ENCODE measurements around the gene ANKRD33B.
"Not testable (repeated sequence)": the region's sequence is repeated elsewhere in the genome, so short reads cannot be mapped to it uniquely, and the experiment has no call there.

Gene ANKRD33B

DNA sequence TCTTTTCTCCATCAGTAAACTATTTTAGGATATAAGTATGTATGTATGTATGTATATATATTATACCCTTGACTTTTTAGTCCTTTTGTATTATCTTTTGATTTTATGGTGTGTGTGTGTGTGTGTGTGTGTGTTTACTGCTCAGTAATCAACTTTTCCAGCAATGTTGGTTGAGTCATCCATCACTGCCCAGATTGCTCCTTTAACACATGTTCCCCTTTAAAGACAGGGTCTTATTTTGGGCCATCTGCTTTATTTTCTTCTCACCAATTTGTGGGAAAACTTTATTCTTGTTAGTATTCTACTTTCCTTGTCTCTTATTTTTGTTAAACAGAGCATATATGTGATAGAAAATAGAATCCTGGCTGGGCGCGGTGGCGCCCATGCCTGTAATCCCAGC lies 28.1 kb downstream of the ANKRD33B start:
- in situ Hi-C loops (cut with MboI; ENCODE audit: low sequenced_read_pairs), result no loop called here

DNA sequence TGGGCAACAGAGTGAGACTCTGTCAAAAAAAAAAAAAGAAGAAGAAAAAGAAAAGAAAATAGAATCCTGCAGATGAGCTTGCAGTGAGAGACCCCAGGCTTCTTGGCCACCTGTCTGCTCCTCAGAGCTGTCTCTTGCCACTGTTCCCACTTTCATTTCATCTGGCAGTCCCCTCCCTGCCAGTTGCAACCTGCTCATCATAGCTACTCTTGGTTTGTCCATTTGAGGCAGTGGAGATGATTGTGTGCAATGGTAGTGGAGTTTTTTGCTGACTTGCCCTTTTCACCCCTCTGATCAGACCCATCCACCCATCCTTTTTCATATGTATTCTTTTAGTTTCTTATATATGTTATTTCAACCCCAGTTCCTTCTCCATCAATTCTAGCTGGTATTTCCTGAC lies 28.7 kb downstream of the ANKRD33B start:
- in situ Hi-C loops (cut with MboI; ENCODE audit: low sequenced_read_pairs), result no loop called here

DNA sequence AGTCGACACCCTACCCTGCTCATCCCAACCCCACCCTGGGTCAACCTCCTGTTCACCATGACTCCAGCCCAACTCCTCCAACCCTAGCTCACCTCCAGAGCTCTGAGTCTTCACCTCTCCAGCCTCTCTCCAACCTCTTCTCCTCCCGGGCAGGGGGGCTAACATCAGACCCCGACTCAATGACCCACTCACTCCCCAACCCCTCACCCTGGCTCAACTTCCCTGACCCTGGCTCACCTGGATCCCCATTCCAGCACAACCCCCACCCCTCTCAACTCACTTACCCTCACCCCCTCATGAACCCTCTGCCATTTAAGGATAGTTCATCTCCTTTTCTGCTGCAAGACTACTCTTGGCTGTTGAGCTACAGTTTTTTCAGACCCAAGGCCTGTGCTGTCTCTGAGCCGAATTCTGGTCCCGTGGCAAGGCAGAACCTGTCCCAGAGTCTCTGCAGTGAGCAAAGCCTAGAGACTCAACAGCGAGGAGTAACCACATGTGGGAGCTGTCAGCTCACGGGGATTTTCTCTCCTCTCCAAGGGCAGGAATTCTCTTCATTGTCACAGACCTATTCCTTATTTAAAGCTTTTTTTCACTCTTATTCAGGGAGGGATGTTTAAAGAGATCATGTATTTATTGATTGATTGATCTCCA lies 29.8 kb downstream of the ANKRD33B start:
- in situ Hi-C loops (cut with MboI; ENCODE audit: low sequenced_read_pairs), result no loop called here

DNA sequence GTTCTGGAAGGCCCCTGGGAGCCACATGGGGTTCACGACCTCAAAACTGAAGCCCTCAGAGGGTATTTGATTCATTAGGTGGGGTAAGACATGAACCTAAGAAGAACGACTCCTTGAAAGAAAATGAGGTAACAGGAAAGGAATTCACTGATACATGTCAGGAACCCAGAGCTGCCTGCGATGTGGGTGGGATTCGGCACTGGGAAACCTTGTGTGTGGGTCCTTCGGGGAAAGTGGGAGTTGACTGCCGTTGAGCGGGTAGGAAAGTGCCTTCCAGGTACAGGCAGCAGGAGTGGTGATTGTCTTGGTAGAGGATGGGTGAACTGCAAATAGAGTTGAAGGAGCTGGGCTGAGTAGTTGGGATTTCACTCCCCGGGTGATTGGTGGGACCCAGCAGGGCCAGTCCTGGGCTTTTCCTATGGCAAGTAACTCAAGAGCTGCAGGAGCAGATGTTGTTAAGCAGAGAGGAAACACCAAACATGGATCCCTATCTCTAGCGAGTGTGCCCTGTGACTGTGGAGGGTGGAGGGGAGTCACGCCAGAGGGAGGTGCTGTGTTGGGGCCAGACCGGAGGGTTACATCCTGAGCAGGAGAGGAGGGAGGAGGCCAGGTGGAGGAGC lies 30.8 kb downstream of the ANKRD33B start:
- in situ Hi-C loops (cut with MboI; ENCODE audit: low sequenced_read_pairs), result no loop called here

DNA sequence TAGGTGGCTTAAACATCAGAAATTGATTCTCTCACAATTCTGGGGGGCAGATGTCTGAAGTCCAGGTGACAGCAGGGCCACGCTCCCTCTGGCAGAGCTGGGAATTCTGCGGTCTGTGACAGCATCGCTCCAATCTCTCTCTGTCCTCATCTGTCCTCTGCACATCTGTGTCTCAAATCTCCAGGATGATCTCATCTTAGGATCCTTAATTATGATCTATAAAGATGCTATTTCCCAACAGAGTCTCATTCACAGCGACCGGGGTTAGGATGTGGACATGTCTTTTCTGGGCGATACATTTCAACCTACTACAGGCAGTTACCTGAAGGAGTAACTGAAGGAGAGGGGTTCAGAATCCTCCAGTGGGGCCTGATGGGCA lies 31.4 kb downstream of the ANKRD33B start:
- in situ Hi-C loops (cut with MboI; ENCODE audit: low sequenced_read_pairs), result no loop called here

DNA sequence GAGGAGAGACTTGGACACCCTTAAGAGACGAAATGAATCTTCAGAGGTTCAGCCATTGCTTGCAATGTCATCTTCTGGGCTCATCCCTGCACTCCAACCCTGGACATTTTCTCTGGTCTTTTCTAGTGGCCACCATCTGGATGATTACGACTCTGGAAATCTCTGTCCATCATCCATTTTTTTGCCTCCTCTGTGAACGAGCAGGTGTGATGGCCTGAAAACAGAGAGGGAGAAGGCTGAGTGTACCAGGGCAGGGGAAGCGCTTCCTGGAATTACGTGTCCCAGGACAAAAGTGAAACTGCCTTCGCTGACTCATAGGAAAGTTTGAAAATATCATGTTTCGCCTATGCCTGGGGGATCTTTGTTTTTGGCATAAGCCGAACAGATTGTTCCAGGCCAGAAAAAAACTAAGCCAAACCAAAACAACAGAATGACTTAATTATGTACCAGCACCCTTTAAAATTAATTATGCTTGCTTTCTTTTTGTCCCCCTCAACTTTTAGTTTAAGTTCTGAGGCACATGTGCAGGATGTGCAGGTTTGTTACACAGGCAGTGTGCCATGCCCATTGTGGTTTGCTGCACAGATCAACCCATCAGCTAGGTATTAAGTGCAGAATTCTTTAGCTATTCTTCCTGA lies 31.9 kb downstream of the ANKRD33B start:
- in situ Hi-C loops (cut with MboI; ENCODE audit: low sequenced_read_pairs), result no loop called here

DNA sequence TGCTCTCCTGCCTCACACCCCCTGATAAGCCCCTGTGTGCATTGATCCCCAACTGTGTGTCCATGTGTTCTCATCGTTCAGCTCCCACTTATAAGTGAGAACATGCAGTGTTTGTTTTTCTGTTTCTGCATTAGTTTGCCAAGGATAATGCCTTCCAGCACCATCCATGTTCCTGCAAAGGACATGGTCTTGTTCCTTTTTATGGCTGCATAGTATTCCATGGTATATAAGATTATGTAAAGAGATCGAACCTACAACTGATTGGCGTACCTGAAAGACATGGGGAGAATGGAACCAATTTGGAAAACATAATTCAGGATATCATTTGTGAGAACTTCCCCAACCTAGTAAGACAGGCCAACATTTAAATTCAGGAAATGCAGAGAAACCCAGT lies 32.4 kb downstream of the ANKRD33B start:
- in situ Hi-C loops (cut with MboI; ENCODE audit: low sequenced_read_pairs), result no loop called here

DNA sequence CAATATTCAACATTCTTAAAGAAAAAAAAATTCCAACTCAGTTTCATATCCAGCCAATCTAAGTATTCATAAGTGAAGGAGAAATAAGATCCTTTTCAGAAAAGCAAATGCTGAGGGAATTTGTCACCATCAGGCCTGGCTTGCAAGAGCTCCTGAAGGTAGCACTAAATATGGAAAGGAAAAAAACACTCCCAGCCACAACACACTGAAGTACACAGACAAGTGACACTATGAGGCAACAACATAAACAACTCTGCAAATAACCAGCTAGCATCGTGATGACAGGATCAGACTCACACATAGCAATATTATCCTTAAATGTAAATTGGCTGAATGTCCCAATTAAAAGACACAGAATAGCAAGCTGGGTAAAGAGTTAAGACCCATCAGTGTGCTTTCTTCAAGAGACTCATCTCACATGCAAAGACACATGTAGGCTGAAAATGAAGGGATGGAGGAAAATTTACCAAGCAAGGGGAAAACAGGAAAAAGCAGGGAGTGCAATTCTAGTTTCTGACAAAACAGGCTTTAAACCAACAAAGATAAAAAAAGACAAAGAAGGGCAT lies 33.1 kb downstream of the ANKRD33B start:
- in situ Hi-C loops (cut with MboI; ENCODE audit: low sequenced_read_pairs), result no loop called here

DNA sequence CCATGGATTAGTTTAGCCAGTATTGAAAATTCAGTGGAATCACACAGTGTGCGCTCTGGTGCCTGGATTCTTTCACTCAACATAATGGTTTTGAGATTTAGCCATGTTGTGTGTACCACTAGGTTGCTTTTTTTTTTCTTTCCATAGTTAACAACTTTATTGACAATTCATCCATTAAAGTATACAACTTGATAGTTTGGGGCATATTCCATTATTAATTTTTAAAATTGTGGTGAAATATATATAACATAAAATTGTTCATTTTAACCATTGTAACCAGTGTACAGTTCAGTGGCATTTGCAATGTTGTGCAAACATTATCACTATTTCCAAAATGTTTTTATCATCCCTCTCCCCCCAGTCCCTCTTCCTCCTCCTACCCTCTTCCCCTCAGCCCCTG lies 35.2 kb downstream of the ANKRD33B start:
- in situ Hi-C loops (cut with MboI; ENCODE audit: low sequenced_read_pairs), result no loop called here

DNA sequence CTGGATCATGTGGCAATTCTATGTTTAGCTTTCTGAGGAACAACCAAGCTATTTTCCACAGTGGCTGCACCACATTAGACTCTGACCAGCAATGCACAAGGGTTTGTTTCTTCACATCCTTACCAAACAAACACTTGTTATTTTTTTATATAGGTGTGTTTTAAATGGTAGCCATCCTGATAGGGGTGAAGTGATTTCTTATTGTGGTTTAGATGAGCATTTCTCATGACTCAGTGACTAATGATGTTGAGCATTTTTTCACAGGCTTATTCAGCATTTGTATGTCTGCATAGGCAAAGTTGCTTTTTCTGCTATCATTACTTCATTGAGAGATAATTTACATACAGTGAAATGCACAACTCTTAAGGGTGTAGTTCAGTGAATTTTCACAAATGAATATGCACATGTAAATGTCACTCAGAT lies 36.0 kb downstream of the ANKRD33B start:
- in situ Hi-C loops (cut with MboI; ENCODE audit: low sequenced_read_pairs), result no loop called here

DNA sequence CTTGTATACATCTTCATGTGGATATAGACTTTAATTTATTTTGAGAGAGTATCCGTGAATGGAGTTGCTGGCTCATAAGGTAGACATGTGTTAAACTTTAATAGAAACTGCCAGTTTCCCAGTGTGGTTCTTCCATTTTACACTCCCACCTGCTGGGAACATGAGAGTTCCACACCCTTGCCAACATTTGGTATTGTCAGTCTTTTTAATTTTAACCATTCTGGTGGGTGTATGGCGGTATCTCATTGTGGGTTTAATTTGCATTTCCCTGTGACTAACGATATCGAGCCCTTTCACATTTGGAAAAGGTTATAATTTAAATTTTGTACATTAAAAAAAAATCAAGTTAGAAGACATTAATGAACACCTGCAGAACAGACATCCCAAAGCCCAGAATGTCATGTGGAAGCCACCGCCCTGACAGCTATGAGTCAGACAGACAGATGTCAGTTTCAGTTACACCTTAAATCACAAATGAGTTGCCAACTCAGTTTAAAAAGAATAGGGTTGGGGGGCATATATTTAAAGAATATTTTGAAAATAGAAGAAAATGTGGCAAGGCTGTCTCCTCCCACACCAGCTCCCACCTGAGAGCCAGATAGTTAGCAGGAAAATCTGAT lies 36.9 kb downstream of the ANKRD33B start:
- in situ Hi-C loops (cut with MboI; ENCODE audit: low sequenced_read_pairs), result no loop called here

DNA sequence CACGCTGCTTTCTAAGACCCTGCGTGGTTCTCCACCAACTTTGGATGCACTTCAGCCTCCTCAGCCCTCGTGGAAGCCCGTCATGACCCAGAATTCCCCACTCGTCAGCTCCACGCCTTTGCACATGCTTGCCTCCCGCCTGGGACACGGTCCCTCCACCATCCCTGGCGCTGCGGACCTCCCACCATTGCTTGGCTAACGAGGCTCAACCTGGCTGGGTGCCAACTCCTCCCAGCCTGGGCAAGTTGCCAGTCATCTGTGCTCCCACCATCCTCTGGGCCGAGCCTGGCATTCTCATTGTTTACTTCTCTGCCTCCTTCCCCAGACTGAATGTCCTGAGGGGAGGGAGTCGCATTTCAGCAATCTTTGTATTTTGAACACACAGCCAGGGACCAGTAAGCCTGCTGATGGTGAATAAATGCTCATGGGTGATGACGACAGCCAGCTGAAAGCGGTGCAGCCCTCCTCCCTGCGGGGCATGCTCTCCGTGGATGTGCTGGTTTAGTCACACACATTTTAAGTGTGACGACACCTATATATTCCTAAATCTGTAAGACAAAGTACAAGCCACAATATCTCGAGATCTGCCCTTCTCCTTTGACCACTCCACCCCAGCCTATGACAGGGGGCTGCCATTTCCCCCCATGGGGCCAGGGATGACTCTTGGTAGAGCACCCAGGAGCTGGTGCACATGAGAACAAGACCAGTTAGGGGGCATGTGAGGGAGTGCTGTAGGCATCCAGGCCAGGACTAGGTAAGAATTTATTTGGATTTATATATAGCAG lies 37.6 kb downstream of the ANKRD33B start:
- in situ Hi-C loops (cut with MboI; ENCODE audit: low sequenced_read_pairs), result no loop called here

DNA sequence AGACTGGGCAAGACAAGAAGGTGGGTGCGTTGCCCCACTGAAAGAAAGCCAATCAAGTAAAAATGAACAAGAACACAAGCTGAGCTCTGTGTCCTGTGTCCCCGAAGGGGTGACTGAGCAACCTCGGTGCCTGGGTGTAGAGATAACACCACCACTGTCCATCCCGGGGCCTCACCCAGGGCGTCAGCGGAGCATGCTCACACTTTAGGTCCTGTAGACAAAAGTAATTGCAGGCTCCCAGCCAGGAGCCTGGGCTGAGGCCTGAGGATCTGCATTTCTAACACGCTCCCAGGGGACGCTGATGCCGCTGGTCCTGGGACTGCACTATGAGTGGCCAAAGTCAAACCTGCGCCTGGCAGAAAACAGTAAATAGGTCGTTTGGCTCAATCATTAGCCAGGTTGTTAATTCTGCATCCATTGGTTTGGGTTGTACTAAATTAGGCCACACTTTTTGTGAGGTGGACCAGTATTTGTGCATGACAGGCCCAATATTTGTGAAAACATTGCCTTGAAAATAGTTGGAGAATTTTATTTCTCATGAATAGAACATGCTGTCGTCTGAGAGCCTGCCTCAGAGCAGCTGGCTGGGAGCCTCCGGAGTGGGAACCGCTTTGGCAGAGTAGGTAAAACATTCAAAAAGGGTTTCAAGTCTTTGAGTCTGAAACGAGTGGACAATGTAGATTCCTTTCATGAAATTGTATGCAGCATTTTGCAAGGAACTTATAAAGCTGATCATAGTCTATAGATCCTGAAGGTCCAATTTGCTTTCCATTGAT lies 38.3 kb downstream of the ANKRD33B start:
- in situ Hi-C loops (cut with MboI; ENCODE audit: low sequenced_read_pairs), result no loop called here

DNA sequence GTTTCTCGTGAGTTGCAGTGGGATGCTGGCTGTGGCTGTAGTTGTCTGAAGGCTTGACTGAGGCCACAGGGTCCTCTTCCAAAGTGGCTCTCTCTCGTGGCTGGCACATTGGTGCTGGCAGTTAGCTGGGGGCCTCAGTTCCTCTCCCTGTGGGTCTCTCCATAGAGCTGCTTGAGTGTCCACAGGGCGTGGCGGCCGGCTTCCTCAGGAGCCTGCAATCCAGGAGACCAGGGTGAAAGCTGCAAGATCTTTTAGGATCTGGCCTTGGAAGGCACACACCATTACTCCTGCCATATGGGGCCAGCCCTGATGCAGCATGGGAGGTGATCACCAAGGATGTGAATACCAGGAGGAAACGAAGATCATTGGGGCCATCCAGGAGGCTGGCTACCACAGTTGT lies 41.1 kb downstream of the ANKRD33B start:
- in situ Hi-C loops (cut with MboI; ENCODE audit: low sequenced_read_pairs), result no loop called here

DNA sequence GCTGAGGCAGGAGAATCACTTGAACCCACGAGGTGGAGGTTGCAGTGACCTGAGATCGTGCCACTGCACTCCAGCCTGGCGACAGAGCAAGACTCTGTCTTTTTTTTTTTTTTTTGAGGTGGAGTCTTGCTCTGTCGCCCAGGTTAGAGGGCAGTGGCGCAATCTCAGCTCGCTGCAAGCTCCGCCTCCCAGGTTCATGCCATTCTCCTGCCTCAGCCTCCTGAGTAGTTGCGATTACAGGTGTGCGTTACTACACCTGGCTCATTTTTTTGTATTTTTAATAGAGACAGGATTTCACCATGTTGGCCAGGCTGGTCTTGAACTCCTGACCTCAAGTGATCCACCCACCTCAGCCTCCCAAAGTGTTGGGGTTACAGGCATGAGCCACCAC lies 42.8 kb downstream of the ANKRD33B start:
- in situ Hi-C loops (cut with MboI; ENCODE audit: low sequenced_read_pairs), result not testable (repeated sequence)

DNA sequence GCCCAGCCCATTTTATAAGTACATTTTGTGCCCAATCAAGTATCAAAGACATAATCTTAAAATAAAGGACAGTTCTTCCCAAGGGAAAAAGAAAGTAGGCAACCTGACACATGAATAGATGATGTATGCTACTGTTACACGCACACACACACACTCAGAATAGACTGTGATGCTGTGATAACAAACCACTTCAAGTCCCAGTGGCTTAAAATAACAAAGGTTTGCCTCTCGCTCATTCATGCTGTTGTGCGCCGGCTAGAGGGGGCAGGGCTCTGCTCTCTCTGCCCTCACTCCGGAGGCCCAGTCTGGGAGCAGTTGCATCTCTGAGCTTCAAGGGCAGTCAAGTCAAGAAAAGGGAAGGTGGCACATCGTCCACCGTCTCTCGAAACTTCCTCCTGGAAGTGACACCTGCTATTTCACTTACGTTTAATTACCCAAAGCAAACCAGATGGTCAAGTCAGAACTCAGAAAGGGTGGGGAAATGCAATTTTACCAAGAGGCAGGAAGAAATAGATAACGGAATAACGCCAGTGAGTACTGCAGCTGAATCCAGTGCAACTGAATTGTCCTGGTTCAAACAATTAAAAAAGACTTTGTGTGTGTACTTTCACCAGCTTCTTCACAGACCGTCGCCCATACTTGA lies 43.3 kb downstream of the ANKRD33B start:
- in situ Hi-C loops (cut with MboI; ENCODE audit: low sequenced_read_pairs), result no loop called here

DNA sequence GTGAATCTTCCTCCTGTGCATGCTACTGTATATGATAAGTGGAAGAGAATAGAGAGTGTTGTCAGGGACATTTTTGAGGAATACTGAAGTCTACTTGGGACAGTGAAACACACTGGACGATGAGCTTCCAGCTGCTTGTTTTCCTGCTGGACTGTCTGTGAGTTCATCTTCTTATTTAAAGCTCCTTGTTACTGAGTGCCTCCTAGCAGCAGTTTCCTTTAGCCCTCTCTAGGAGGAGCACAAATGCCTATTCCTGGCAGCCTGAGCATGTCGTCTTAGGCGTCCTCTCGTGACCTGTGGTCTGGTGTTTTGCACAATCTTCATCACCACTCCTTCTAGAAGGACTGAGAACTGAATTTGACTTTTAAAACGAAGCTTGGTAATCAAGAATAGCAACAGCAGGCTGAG lies 43.8 kb downstream of the ANKRD33B start:
- in situ Hi-C loops (cut with MboI; ENCODE audit: low sequenced_read_pairs), result no loop called here

DNA sequence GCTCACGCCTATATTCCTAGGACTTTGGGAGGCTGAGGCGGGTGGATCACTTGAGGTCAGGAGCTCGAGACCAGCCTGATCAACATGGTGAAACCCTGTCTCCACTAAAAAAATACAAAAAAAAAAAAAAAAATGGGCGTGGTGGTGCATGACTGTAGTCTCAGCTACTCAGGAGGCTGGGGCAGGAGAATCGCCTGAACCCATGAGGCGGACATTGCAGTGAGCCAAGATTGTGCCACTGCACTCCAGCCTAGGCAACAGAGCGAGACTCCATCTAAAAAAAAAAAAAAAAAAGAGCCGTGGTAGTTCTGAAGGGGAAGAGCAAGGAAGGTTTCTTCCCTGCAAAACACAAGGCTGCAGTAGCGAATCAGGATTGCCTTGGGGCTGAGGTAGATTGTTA lies 44.2 kb downstream of the ANKRD33B start:
- in situ Hi-C loops (cut with MboI; ENCODE audit: low sequenced_read_pairs), result not testable (repeated sequence)

DNA sequence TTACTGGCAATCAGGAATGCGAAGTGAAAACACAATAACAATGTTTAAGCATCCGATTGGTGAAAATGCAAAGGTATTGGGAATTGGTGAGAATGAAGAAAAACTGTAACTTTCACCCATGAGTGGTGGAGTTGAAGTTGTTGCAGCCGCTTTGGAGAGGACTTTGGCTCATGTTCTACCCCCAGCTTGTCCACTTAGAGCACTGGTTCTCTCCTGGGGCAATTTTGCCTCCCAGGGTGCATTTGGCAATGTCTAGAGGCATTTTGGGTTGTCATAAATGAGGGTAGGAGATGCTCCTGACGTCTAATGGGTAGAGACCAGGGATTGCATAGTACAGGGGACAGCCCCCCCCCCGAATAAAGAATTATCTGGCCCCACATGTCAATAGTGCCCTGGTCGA lies 46.2 kb downstream of the ANKRD33B start:
- in situ Hi-C loops (cut with MboI; ENCODE audit: low sequenced_read_pairs), result no loop called here

DNA sequence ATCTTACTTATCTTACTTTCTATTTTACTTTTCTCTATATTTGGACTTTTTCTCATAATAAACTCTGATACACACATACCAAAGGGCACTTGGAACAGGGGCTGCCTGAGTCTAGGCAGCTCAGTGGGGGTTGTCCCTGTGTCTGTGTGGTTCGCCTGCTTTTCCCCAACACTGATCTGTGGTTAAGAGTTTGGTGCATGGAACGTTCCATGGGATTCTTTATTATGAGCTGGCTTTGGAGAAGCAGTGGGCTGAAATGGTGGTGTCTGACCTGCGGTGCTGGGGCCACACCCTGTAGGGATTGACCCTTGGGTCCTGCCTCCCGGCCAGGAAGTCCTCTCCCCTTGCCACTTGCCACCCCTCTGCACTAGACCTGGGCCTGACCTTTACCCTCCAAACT lies 47.4 kb downstream of the ANKRD33B start:
- in situ Hi-C loops (cut with MboI; ENCODE audit: low sequenced_read_pairs), result no loop called here

Measured in HL-60/S4 treated with retinoic acid at 250 ng/mL for 4 days and 3 days (cell line).